BJ (cell line): ENCODE measurements around the gene TMC5. TPM values are rescaled to one million over a fixed set of nuclear protein-coding genes. Genes with fewer than 3 reads are reported as not detected.

Experiments used
- CTCF ChIA-PET: fragments of 350-600 bp; formaldehyde crosslinking; extraction: SDS; loops from one replicate; lab custom pipeline; 2021; ENCODE audit warnings: antibody characterized with exemption, inconsistent platforms; lab: Yijun Ruan, JAX
- POLR2A ChIA-PET: fragments of 300-600 bp; sonication (Branson Sonifier 250); formaldehyde crosslinking; extraction: SDS; loops from one replicate; lab custom pipeline; 2021; ENCODE audit warnings: antibody characterized with exemption; lab: Charles Lee
- DNase-seq: peaks from one replicate; pipeline ENCODE4 v3.0.0-alpha.2; 2011; ENCODE audit warnings: low read depth
- H3K27me3 ChIP-seq: 2 replicates; pipeline ENCODE4 v1.6.0; 2011; ENCODE audit warnings: low read length; ENCODE audit not compliant: control insufficient read depth, insufficient read depth
- H3K36me3 ChIP-seq: 2 replicates; pipeline ENCODE4 v1.5.1; 2011; ENCODE audit warnings: low read length; ENCODE audit not compliant: control insufficient read depth, insufficient read depth
- H3K4me3 ChIP-seq: 2 replicates; pipeline ENCODE4 v1.5.1; 2011; ENCODE audit warnings: low read depth, mild to moderate bottlenecking, control low read depth, low read length
- CTCF ChIP-seq: IDR thresholded peaks from 2 replicates; pipeline ENCODE4 v1.5.1; 2011; ENCODE audit warnings: low read depth, mild to moderate bottlenecking, control low read depth, inconsistent platforms, low read length, moderate library complexity; ENCODE audit not compliant: insufficient read depth
- polyA plus RNA-seq: library from polyadenylated mRNA; depleted of rRNA; stranded (reverse); fragments of >200 nt; gene quantifications from 2 replicates; pipeline ENCODE4 v1.2.3, GENCODE V29; 2011

The TMC5 gene
- polyA plus RNA-seq, 1 experiment, result not detected

- ChIA-PET POLR2A (no interaction called here), CTCF (interaction anchor here (1.3 kb wide), 1 partner anchor 10 kb away, joined by 3 read pairs; no protein-coding TSS in a partner anchor)
- no peak for DNase-seq
- Histone ChIP-seq H3K27me3 (no peaks in the 10 kb centered on the region), H3K4me3 (no peak overlapping the region), H3K36me3 (no peaks in the 10 kb centered on the region)
- TF ChIP-seq CTCF, result no peak
Measured at GRCh38 chr16:19484096-19484495, 66.4 kb downstream of the TMC5 start.

- ChIA-PET CTCF (no interaction called here), POLR2A (no interaction called here)
- H3K4me3 ChIP-seq, result no peak overlapping the region
- H3K27me3 ChIP-seq, result no peaks in the 10 kb centered on the region
- no peak for DNase-seq
- TF ChIP-seq CTCF, result no peak
- no peaks in the 10 kb centered on the region for H3K36me3 ChIP-seq
Measured at GRCh38 chr16:19485611-19486010, 67.9 kb downstream of the TMC5 start.

GRCh38 chr16:19486051-19486450 is 68.4 kb downstream of the TMC5 start:
- Histone ChIP-seq H3K4me3 (no peak overlapping the region), H3K36me3 (no peaks in the 10 kb centered on the region), H3K27me3 (no peaks in the 10 kb centered on the region)
- ChIA-PET CTCF (no interaction called here), POLR2A (no interaction called here)
- no peak for TF ChIP-seq CTCF
- DNase-seq, result no peak

- CTCF ChIA-PET, result no interaction called here
- POLR2A ChIA-PET, result no interaction called here
Measured at GRCh38 chr16:19486750-19487325, 69.2 kb downstream of the TMC5 start.

GRCh38 chr16:19488213-19488640 is 70.5 kb downstream of the TMC5 start:
- Histone ChIP-seq H3K27me3 (no peaks in the 10 kb centered on the region), H3K36me3 (no peaks in the 10 kb centered on the region), H3K4me3 (no peak overlapping the region)
- CTCF ChIA-PET, result interaction anchor here (1.1 kb wide), 1 partner anchor 20 kb away, joined by 3 read pairs; no protein-coding TSS in a partner anchor
- no peak for TF ChIP-seq CTCF
- POLR2A ChIA-PET, result no interaction called here
- DNase-seq, result no peak

More at GRCh38 chr16:19486750-19487325, 69.2 kb downstream of the TMC5 start:
- no peaks in the 10 kb centered on the region for H3K36me3 ChIP-seq
- H3K4me3 ChIP-seq, result no peak overlapping the region
- TF ChIP-seq CTCF, result no peak
- no peaks in the 10 kb centered on the region for H3K27me3 ChIP-seq
- DNase-seq, result no peak
